Prostate gland (tissue), 2 donors: ENCODE data around the gene ZNF385B.

ENCODE experiments used
- CTCF ChIP-seq, 4 experiments: fragments of 200-600 bp in 2 of 4; fragments of 450-650 bp in 2 of 4; sonication (generic) in 2 of 4; IDR thresholded peaks; 1 replicate in 3 of 4; 2 replicates in 1 of 4; pipeline ENCODE4 v1.5.1; 2016 to 2019; ENCODE audit warnings: antibody characterized with exemption in 4 of 4, mild to moderate bottlenecking in 2 of 4, moderate library complexity in 2 of 4
- POLR2A ChIP-seq: fragments of 450-650 bp; IDR thresholded peaks from one replicate; pipeline ENCODE4 v1.6.1; 2016; ENCODE audit warnings: antibody characterized with exemption, mild to moderate bottlenecking

GRCh38 chr2:179884193-179884592, 22.8 kb upstream of the ZNF385B start:
- no peak for TF ChIP-seq CTCF (IDR thresholded peaks at IDR 0.05)
- no peak for TF ChIP-seq POLR2A
